HCT116 (cell line): ENCODE results near the gene STXBP3. TPM values are rescaled to one million over a fixed set of nuclear protein-coding genes. Genes with fewer than 3 reads are reported as not detected.

Experiments used
- ATAC-seq: fragments of 200-7000 bp; cut with Tn5 transposase; 2 replicates; pipeline ENCODE4 v1.9.1; 2020; ENCODE audit warnings: mild to moderate bottlenecking, moderate library complexity
- BruUV-seq: library from RNA; stranded (reverse); fragments of 400-500 nt; replicated peaks from 2 replicates; lab custom pipeline; 2021; lab: Mats Ljungman, UMichigan
- CTCF ChIA-PET: fragments of 300-600 bp; sonication (Branson Sonifier 250); formaldehyde crosslinking; loops from one replicate; lab custom pipeline; 2021; ENCODE audit warnings: antibody characterized with exemption; lab: Charles Lee
- POLR2A ChIA-PET: fragments of 300-600, 350-600 bp; sonication (Branson Sonifier 250); formaldehyde crosslinking; loops from one replicate; lab custom pipeline; 2021; ENCODE audit warnings: antibody characterized with exemption; lab: Charles Lee
- RAD21 ChIA-PET, 2 experiments: fragments of 300-600 bp; sonication (Branson Sonifier 250); formaldehyde crosslinking; loops; one replicate each; lab custom pipeline; 2023; ENCODE audit warnings: low total read pairs in 2 of 2; ENCODE audit not compliant: uncharacterized antibody in 2 of 2, unreplicated experiment in 2 of 2, low non-redundant PET in 1 of 2; lab: Charles Lee
- DNase-seq: peaks from one replicate; pipeline ENCODE4 v3.0.0-alpha.2; 2010; ENCODE audit warnings: low read depth, low spot score
- H2AFZ ChIP-seq: fragments of 200-600 bp; shearing (Covaris generic), sonication (generic); 2 replicates; pipeline ENCODE4 v1.6.1; 2017; ENCODE audit warnings: low read depth, mixed run types, mixed read lengths, antibody characterized with exemption, low read length; ENCODE audit not compliant: poor library complexity, severe bottlenecking
- H3K27ac ChIP-seq: 2 replicates; pipeline ENCODE4 v1.5.1; 2012; ENCODE audit warnings: low read depth, low read length
- H3K27me3 ChIP-seq: fragments of 200-600 bp; sonication (generic); 2 replicates; pipeline ENCODE4 v1.6.1; 2016; ENCODE audit warnings: mixed run types, low read length, mixed read lengths; ENCODE audit not compliant: insufficient read depth
- H3K36me3 ChIP-seq, 2 experiments: fragments of 200-500 bp in 1 of 2; fragments of 200-600 bp in 1 of 2; sonication (Bioruptor generic) in 1 of 2; sonication (generic) in 1 of 2; 2 replicates each; pipeline versions ENCODE4 v1.5.1 to v1.6.1; 2014 to 2016; ENCODE audit warnings: low read length in 2 of 2, inconsistent platforms in 1 of 2, mixed read lengths in 1 of 2, mixed run types in 1 of 2; ENCODE audit not compliant: insufficient read depth in 2 of 2, control insufficient read depth in 1 of 2
- H3K4me1 ChIP-seq, 2 experiments: fragments of 200-600 bp in 1 of 2; sonication (generic) in 1 of 2; 2 replicates each; pipeline versions ENCODE4 v1.5.1 to v1.6.1; 2012 to 2017; ENCODE audit warnings: low read length in 2 of 2, inconsistent platforms in 1 of 2, mild to moderate bottlenecking in 1 of 2, mixed read lengths in 1 of 2, mixed run types in 1 of 2, moderate library complexity in 1 of 2; ENCODE audit not compliant: insufficient read depth in 2 of 2, control insufficient read depth in 1 of 2
- H3K4me2 ChIP-seq: fragments of 200-600 bp; sonication (generic); 2 replicates; pipeline ENCODE4 v1.6.1; 2017; ENCODE audit warnings: mixed run types, low read length, mixed read lengths
- H3K4me3 ChIP-seq, 2 experiments: fragments of 200-600 bp in 1 of 2; sonication (generic) in 1 of 2; replicated peaks in 1 of 2; 2 replicates each; pipeline ENCODE4 v1.5.1; 2011 to 2016; ENCODE audit warnings: low read length in 2 of 2, control low read depth in 1 of 2, low read depth in 1 of 2, mild to moderate bottlenecking in 1 of 2, mixed read lengths in 1 of 2, mixed run types in 1 of 2
- H3K79me2 ChIP-seq: fragments of 200-600 bp; sonication (generic); 2 replicates; pipeline ENCODE4 v1.6.1; 2017; ENCODE audit warnings: mild to moderate bottlenecking, mixed run types, low read length, moderate library complexity, mixed read lengths; ENCODE audit not compliant: insufficient read depth
- H3K9ac ChIP-seq: fragments of 200-600 bp; sonication (generic); 2 replicates; pipeline ENCODE4 v1.6.1; 2016; ENCODE audit warnings: low read length, mixed read lengths
- H3K9me2 ChIP-seq: fragments of 200-600 bp; sonication (generic), shearing (Covaris generic); 2 replicates; pipeline ENCODE4 v1.6.1; 2017; ENCODE audit warnings: mixed run types, mild to moderate bottlenecking, moderate library complexity; ENCODE audit not compliant: insufficient read depth
- H3K9me3 ChIP-seq, 2 experiments: fragments of 200-500 bp in 1 of 2; fragments of 200-600 bp in 1 of 2; sonication (Bioruptor generic) in 1 of 2; sonication (generic) in 1 of 2; 2 replicates each; pipeline ENCODE4 v1.6.1; 2014 to 2017; ENCODE audit warnings: low read length in 2 of 2, mixed read lengths in 2 of 2, inconsistent platforms in 1 of 2, low read depth in 1 of 2, mild to moderate bottlenecking in 1 of 2, mixed run types in 1 of 2, moderate library complexity in 1 of 2; ENCODE audit not compliant: control insufficient read depth in 1 of 2, insufficient read depth in 1 of 2
- H4K20me1 ChIP-seq: fragments of 200-600 bp; sonication (generic), shearing (Covaris generic); 2 replicates; pipeline ENCODE4 v1.6.1; 2017; ENCODE audit warnings: mixed run types, mild to moderate bottlenecking, moderate library complexity; ENCODE audit not compliant: insufficient read depth
- EGR1 ChIP-seq: IDR thresholded peaks from 2 replicates; pipeline ENCODE4 v1.6.1; 2012; ENCODE audit warnings: low read depth
- EZH2 ChIP-seq: fragments of 200-600 bp; sonication (generic); IDR thresholded peaks from 2 replicates; pipeline ENCODE4 v1.6.1; 2017; ENCODE audit warnings: antibody characterized with exemption, mixed run types
- intact Hi-C: fragments of 100-400 bp; cut with micrococcal nuclease; formaldehyde crosslinking; loops from 2 replicates; pipeline ENCODE4 v1.10.0; 2022
- total RNA-seq: library from RNA; stranded (reverse); gene quantifications from one replicate; pipeline ENCODE4 v1.2.1, GENCODE V29; 2021; ENCODE audit not compliant: unreplicated experiment
- TF ChIP-seq, protein P1 (sequence below), 3 experiments: fragments of 200-600 bp in 1 of 3; sonication (generic) in 1 of 3; IDR thresholded peaks in 2 of 3; conservative IDR thresholded peaks in 1 of 3; 2 replicates each; pipeline ENCODE4 v1.5.1; 2012 to 2017; ENCODE audit warnings: low read depth in 2 of 3, low read length in 2 of 3, antibody characterized with exemption in 1 of 3, borderline replicate concordance in 1 of 3, control low read depth in 1 of 3, mild to moderate bottlenecking in 1 of 3, mixed read lengths in 1 of 3, mixed run types in 1 of 3, moderate library complexity in 1 of 3; ENCODE audit not compliant: insufficient read depth in 1 of 3
- TF ChIP-seq, protein P2 (sequence below): IDR thresholded peaks from 2 replicates; pipeline ENCODE4 v1.6.1; 2011; ENCODE audit warnings: mild to moderate bottlenecking, low read length, moderate library complexity; ENCODE audit not compliant: insufficient replicate concordance; ENCODE audit errors: extremely low read depth
- TF ChIP-seq, protein P3 (sequence below): IDR thresholded peaks from 2 replicates; pipeline ENCODE4 v1.6.1; 2012

STXBP3 gene
- total RNA-seq, 1 experiment from 2014 or later: 22.6 TPM

DNA sequence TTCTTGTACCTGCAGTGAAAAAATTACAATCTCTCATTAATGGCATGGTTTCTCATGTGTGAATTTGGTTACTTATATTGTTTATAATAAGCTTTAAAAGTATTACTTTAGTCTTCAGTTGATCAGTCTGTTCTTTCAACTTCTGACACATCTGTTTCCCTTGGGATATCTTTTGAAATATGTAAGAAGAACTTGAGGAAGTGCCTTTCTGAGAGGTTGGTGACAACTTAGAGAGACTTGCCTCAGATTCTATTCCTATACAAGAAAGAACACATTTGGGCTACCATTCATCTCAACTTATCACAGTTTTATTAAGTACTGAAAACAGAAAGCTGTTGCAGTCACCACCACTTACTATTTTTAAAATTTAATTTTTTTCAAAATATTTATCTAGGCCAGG lies 102.3 kb downstream of the STXBP3 start:
- Histone ChIP-seq H3K9me3 (no peaks in the 10 kb centered on the region), H2AFZ (no peak overlapping the region), H3K9me2 (no peaks in the 10 kb centered on the region), H3K27ac (no peak overlapping the region), H3K4me1 (no peaks in the 10 kb centered on the region), H4K20me1 (no peaks in the 10 kb centered on the region), H3K9ac (no peak overlapping the region), H3K4me3 (no peak overlapping the region), H3K79me2 (no peaks in the 10 kb centered on the region), H3K36me3 (no peaks in the 10 kb centered on the region), H3K4me2 (no peak overlapping the region), H3K27me3 (no peaks in the 10 kb centered on the region)
- TF ChIP-seq, protein P1, sequence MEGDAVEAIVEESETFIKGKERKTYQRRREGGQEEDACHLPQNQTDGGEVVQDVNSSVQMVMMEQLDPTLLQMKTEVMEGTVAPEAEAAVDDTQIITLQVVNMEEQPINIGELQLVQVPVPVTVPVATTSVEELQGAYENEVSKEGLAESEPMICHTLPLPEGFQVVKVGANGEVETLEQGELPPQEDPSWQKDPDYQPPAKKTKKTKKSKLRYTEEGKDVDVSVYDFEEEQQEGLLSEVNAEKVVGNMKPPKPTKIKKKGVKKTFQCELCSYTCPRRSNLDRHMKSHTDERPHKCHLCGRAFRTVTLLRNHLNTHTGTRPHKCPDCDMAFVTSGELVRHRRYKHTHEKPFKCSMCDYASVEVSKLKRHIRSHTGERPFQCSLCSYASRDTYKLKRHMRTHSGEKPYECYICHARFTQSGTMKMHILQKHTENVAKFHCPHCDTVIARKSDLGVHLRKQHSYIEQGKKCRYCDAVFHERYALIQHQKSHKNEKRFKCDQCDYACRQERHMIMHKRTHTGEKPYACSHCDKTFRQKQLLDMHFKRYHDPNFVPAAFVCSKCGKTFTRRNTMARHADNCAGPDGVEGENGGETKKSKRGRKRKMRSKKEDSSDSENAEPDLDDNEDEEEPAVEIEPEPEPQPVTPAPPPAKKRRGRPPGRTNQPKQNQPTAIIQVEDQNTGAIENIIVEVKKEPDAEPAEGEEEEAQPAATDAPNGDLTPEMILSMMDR (IDR thresholded peaks at IDR 0.05 in 2 of 3, conservative IDR thresholded peaks at IDR 0.05 in 1 of 3; ENCODE audit: borderline replicate concordance in 1 of 3, insufficient read depth in 1 of 3, low read depth in 2 of 3, low read length in 2 of 3): no peak
- TF ChIP-seq EZH2: no peak
- no peak for TF ChIP-seq EGR1
- TF ChIP-seq, protein P2, sequence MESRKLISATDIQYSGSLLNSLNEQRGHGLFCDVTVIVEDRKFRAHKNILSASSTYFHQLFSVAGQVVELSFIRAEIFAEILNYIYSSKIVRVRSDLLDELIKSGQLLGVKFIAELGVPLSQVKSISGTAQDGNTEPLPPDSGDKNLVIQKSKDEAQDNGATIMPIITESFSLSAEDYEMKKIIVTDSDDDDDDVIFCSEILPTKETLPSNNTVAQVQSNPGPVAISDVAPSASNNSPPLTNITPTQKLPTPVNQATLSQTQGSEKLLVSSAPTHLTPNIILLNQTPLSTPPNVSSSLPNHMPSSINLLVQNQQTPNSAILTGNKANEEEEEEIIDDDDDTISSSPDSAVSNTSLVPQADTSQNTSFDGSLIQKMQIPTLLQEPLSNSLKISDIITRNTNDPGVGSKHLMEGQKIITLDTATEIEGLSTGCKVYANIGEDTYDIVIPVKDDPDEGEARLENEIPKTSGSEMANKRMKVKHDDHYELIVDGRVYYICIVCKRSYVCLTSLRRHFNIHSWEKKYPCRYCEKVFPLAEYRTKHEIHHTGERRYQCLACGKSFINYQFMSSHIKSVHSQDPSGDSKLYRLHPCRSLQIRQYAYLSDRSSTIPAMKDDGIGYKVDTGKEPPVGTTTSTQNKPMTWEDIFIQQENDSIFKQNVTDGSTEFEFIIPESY: no peak
- TF ChIP-seq, protein P3, sequence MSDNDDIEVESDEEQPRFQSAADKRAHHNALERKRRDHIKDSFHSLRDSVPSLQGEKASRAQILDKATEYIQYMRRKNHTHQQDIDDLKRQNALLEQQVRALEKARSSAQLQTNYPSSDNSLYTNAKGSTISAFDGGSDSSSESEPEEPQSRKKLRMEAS: no peak
- ATAC-seq (no peak), DNase-seq (no peak)
- POLR2A ChIA-PET: no interaction called here
- CTCF ChIA-PET: no interaction called here
- intact Hi-C loops: no loop called here
- BruUV-seq: no TSS peak
- RAD21 ChIA-PET: no interaction called here
